ENCODE results near the gene CYP26B1.

DNA sequence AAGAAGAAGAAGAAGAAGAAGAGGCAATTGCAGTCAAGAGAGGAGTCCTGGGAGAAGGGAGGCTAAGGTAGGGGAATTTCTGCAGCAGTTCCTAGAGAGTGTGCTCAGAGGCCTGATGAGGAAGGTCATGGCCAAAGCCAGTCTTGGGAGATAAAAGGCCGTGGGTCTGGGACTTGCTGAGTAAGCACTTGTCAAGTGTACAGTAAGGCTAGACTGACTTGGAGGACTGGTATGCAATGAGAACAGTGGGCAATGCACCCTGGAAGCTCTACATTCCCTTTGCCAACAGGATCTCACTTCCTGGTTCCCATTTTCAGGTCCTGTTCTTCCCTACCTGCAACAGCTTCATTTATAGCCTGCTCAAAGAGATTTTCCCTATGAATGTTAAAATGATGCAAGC lies 28.6 kb upstream of the CYP26B1 start:
- TF ChIP-seq POLR2AphosphoS5 (IDR thresholded peaks at IDR 0.05; ENCODE audit: borderline replicate concordance, low read depth, low read length) = no peak
- TF ChIP-seq EZH2 (IDR thresholded peaks at IDR 0.05) = no peak

Measured in SK-N-MC (cell line).